HepG2 (cell line): ENCODE results near the gene CACNG5. TPM values are rescaled to one million over a fixed set of nuclear protein-coding genes. Genes with fewer than 3 reads are reported as not detected.

ENCODE experiments used
- ATAC-seq: fragments of 200-7000 bp; cut with Tn5 transposase; 3 replicates; pipeline ENCODE4 v1.9.1; 2020; ENCODE audit warnings: mild to moderate bottlenecking, moderate library complexity
- BruUV-seq: library from RNA; stranded (reverse); fragments of 400-500 nt; replicated peaks from 2 replicates; lab custom pipeline; 2021; lab: Mats Ljungman, UMichigan
- CTCF ChIA-PET: fragments of 300-600 bp; formaldehyde crosslinking; extraction: SDS; loops from one replicate; lab custom pipeline; 2021; ENCODE audit warnings: low total read pairs, inconsistent platforms, low intra/inter-chr PET ratio; lab: Yijun Ruan, JAX
- POLR2A ChIA-PET: fragments of 350-600 bp; sonication (Branson Sonifier 250); formaldehyde crosslinking; loops from one replicate; lab custom pipeline; 2020; ENCODE audit warnings: antibody characterized with exemption, inconsistent platforms; lab: Yijun Ruan, JAX
- DNase-seq: peaks from one replicate; pipeline ENCODE4 v3.0.0-alpha.2; 2015; ENCODE audit warnings: low spot score
- FAIRE-seq: peaks from 3 replicates; lab custom pipeline; 2011; peaks lifted over from hg19 to GRCh38; lab: Jason Lieb, UNC
- H2AFZ ChIP-seq: one replicate; pipeline ENCODE4 v1.6.1; 2011; ENCODE audit warnings: low read length, inconsistent platforms
- H3K27ac ChIP-seq: fragments of 300-600 bp; 3 replicates; pipeline ENCODE4 v1.8.0; 2011; ENCODE audit warnings: mixed run types, mild to moderate bottlenecking, mixed read lengths, low read length, inconsistent platforms; ENCODE audit not compliant: insufficient read depth; ENCODE audit errors: extremely low read length
- H3K27me3 ChIP-seq, 2 experiments: fragments of 200-600 bp in 1 of 2; 2 replicates in 1 of 2; 3 replicates in 1 of 2; pipeline versions ENCODE4 v1.6.0 to v1.8.0; 2011; ENCODE audit warnings: low read length in 2 of 2, mild to moderate bottlenecking in 2 of 2, moderate library complexity in 2 of 2, inconsistent platforms in 1 of 2; ENCODE audit not compliant: insufficient read depth in 2 of 2, control insufficient read depth in 1 of 2
- H3K36me3 ChIP-seq, 2 experiments: fragments of 200-600 bp in 1 of 2; replicated peaks in 1 of 2; 2 replicates in 1 of 2; 3 replicates in 1 of 2; pipeline versions ENCODE4 v1.5.1 to v1.8.0; 2011; ENCODE audit warnings: low read length in 2 of 2, inconsistent platforms in 1 of 2; ENCODE audit not compliant: insufficient read depth in 2 of 2, control insufficient read depth in 1 of 2
- H3K4me1 ChIP-seq: 2 replicates; pipeline ENCODE4 v1.5.1; 2012; ENCODE audit warnings: low read length, inconsistent platforms; ENCODE audit not compliant: insufficient read depth
- H3K4me2 ChIP-seq: 2 replicates; pipeline ENCODE4 v1.6.0; 2011; ENCODE audit warnings: low read depth, low read length, inconsistent platforms
- H3K4me3 ChIP-seq, 3 experiments: fragments of 200-600 bp in 1 of 3; sonication (generic), shearing (Covaris generic) in 1 of 3; replicated peaks in 1 of 3; 2 replicates each; pipeline ENCODE4 v1.5.1; 2011 to 2016; ENCODE audit warnings: low read length in 3 of 3, inconsistent platforms in 2 of 3, low read depth in 2 of 3, mild to moderate bottlenecking in 2 of 3, control low read depth in 1 of 3, mixed read lengths in 1 of 3; ENCODE audit not compliant: insufficient read depth in 1 of 3
- H3K79me2 ChIP-seq: one replicate; pipeline ENCODE4 v1.6.1; 2011; ENCODE audit warnings: low read length, inconsistent platforms; ENCODE audit not compliant: insufficient read depth
- H3K9ac ChIP-seq: 2 replicates; pipeline ENCODE4 v1.6.0; 2011; ENCODE audit warnings: mild to moderate bottlenecking, low read depth, low read length, inconsistent platforms; ENCODE audit not compliant: insufficient read depth
- H3K9me3 ChIP-seq: 2 replicates; pipeline ENCODE4 v1.5.1; 2012; ENCODE audit warnings: mild to moderate bottlenecking, low read length
- H4K20me1 ChIP-seq: 2 replicates; pipeline ENCODE4 v1.6.0; 2011; ENCODE audit warnings: inconsistent platforms, mild to moderate bottlenecking, low read length, moderate library complexity; ENCODE audit not compliant: insufficient read depth
- CENPX ChIP-seq: sonication (generic); formaldehyde crosslinking; IDR thresholded peaks from 2 replicates; pipeline ENCODE4 v1.9.0; 2021; ENCODE audit warnings: mild to moderate bottlenecking, missing genetic modification reagents, moderate library complexity
- GTF3A ChIP-seq: sonication (generic); formaldehyde crosslinking; conservative IDR thresholded peaks from 2 replicates; pipeline ENCODE4 v1.4.0; 2020; ENCODE audit warnings: mild to moderate bottlenecking, missing genetic modification reagents
- SMYD3 ChIP-seq: sonication (generic); formaldehyde crosslinking; IDR thresholded peaks from 2 replicates; pipeline ENCODE4 v1.8.1; 2023; ENCODE audit warnings: mild to moderate bottlenecking, missing genetic modification reagents
- WGBS: methylation state at CpG from one replicate; pipeline ENCODE4 v1.1.6; 2017; ENCODE audit warnings: low lambda C conversion rate; 5-methylcytosine and 5-hydroxymethylcytosine counted together
- in situ Hi-C: cut with HindIII; loops from 2 replicates; pipeline ENCODE4 v1.10.0; 2017; ENCODE audit warnings: low pct_unique_long_range_greater_than_20kb; ENCODE audit not compliant: extremely low pct_ligation_motif_present
- intact Hi-C: fragments of 100-400 bp; cut with micrococcal nuclease; formaldehyde crosslinking; loops from one replicate; pipeline ENCODE4 v1.10.0; 2022; ENCODE audit not compliant: unreplicated experiment
- polyA plus RNA-seq, 8 experiments: library from polyadenylated mRNA; depleted of rRNA in 3 of 8; stranded (reverse) in 7 of 8; unstranded in 1 of 8; fragments of >200 nt; fragmentation: Illumina TruSeq in 4 of 8; extraction: Trizol in 4 of 8; gene quantifications; 2 replicates each; pipeline versions ENCODE4 v1.2.1 to v1.2.3, GENCODE V29; 2011 to 2016; ENCODE audit warnings: low read depth in 4 of 8, missing spikeins in 1 of 8, mixed read lengths in 1 of 8; ENCODE audit not compliant: insufficient read depth in 1 of 8
- total RNA-seq, 5 experiments: library from RNA; depleted of rRNA; stranded (reverse); fragments of >200 nt; fragmentation: Illumina TruSeq; extraction: Trizol; gene quantifications; 2 replicates each; pipeline ENCODE4 v1.2.3, GENCODE V29; 2016; ENCODE audit warnings: low read depth in 1 of 5
- TF ChIP-seq, protein P1 (sequence below): sonication (generic); formaldehyde crosslinking; IDR thresholded peaks from 2 replicates; pipeline ENCODE4 v1.4.0; 2020; ENCODE audit warnings: missing genetic modification reagents, mild to moderate bottlenecking, borderline replicate concordance

CACNG5 gene
- total and polyA plus RNA-seq, 2 of the 13 experiments (the other 11 are each of a cell fraction or from before 2014, with no cell fraction given): not detected

DNA sequence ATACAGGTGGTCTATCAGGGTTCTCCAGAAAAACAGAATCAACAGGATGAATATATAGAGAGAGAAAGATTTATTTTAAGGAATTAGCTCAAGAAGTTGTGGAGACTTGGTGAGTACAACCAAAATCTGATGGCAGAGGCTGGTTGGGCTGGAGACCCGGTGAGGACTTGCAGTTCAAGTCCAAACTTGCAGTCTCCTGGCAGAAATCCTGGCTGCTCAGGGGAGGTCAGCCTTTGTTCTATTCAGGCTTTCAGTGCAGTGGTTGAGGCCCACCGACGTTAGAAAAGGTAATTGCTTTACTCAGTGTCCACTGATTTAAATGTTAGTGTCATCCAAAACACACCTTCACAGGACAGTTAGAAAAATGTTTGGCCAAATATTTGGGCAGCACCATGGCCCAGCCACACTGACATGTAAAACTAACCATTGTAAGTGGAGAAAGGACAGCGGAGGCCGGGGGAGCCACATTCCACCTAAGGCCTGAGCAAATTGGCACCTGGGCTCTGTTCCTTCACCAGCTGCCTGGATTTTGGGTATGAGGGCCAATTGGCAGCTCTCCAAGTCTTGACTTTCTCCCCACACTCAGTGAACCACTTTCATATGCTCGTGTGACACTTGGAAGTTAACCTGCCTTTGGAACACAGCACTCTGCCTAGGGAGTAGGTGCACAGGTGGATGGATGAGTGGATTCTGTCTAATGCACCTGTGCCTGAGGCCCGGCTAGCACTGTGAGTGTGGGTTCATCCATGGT lies 54.7 kb downstream of the CACNG5 start:
- Histone ChIP-seq H2AFZ (no peak overlapping the region), H3K4me2 (no peak overlapping the region), H3K4me3 (no peak overlapping the region), H3K9ac (no peak overlapping the region), H3K79me2 (no peaks in the 10 kb centered on the region), H3K9me3 (no peaks in the 10 kb centered on the region), H3K27ac (no peak overlapping the region), H4K20me1 (no peaks in the 10 kb centered on the region), H3K4me1 (no peaks in the 10 kb centered on the region), H3K27me3 (peaks cover 2 to 34% of the 10 kb centered on the region in 2 experiments; a peak in 3 of 5 replicates), H3K36me3 (no peaks in the 10 kb centered on the region)
- ATAC-seq (no peak), DNase-seq (no peak), FAIRE-seq (no peak)
- TF ChIP-seq CENPX (no peak), SMYD3 (CRISPR knock-in tag) (no peak), GTF3A (CRISPR knock-in tag) (no peak)
- TF ChIP-seq, protein P1, sequence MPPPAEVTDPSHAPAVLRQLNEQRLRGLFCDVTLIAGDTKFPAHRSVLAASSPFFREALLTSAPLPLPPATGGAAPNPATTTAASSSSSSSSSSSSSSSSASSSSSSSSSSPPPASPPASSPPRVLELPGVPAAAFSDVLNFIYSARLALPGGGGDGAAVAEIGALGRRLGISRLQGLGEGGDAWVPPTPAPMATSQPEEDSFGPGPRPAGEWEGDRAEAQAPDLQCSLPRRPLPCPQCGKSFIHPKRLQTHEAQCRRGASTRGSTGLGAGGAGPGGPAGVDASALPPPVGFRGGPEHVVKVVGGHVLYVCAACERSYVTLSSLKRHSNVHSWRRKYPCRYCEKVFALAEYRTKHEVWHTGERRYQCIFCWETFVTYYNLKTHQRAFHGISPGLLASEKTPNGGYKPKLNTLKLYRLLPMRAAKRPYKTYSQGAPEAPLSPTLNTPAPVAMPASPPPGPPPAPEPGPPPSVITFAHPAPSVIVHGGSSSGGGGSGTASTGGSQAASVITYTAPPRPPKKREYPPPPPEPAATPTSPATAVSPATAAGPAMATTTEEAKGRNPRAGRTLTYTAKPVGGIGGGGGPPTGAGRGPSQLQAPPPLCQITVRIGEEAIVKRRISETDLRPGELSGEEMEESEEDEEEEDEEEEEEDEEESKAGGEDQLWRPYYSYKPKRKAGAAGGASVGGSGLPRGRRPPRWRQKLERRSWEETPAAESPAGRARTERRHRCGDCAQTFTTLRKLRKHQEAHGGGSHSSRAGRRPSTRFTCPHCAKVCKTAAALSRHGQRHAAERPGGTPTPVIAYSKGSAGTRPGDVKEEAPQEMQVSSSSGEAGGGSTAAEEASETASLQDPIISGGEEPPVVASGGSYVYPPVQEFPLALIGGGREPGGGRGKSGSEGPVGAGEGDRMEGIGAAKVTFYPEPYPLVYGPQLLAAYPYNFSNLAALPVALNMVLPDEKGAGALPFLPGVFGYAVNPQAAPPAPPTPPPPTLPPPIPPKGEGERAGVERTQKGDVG: no peak
- intact Hi-C loops: no loop called here
- in situ Hi-C loops: no loop called here
- 20% methylated on average over 7 of the region's 7 CpGs for WGBS
- no TSS peak for BruUV-seq
- ChIA-PET CTCF (no interaction called here), POLR2A (no interaction called here)
